ENCODE data around the gene ARID4B. TPM values are rescaled to one million over a fixed set of nuclear protein-coding genes. Genes with fewer than 3 reads are reported as not detected.

ARID4B gene
- total and polyA plus RNA-seq, 2 of the 13 experiments (the other 11 are each of a cell fraction or from before 2014, with no cell fraction given) = 9.7 to 24.6 TPM

- POLR2A ChIA-PET = no interaction called here
- Histone ChIP-seq H3K4me2 (ENCODE audit: low read depth, low read length) (peak overlapping the region; percentile 49), H3K36me3 (replicated peaks in 1 of 2; ENCODE audit: control insufficient read depth in 1 of 2, insufficient read depth in 2 of 2, low read length in 2 of 2) (peaks cover 8 to 52% of the 10 kb centered on the region in 2 experiments), H2AFZ (ENCODE audit: low read length) (no peak overlapping the region), H3K9ac (ENCODE audit: insufficient read depth, low read depth, low read length) (no peak overlapping the region), H3K27me3 (ENCODE audit: control insufficient read depth in 1 of 2, insufficient read depth in 2 of 2, low read length in 2 of 2) (no peaks in the 10 kb centered on the region), H3K27ac (ENCODE audit: extremely low read length, insufficient read depth, low read length) (peak overlapping the region; percentile 7), H3K79me2 (ENCODE audit: insufficient read depth, low read length) (peaks cover 39% of the 10 kb centered on the region), H4K20me1 (ENCODE audit: insufficient read depth, low read length) (no peaks in the 10 kb centered on the region; the same call in 1 of the 2 replicates), H3K4me3 (replicated peaks in 1 of 3; ENCODE audit: insufficient read depth in 1 of 3, low read depth in 2 of 3, low read length in 3 of 3) (no peak overlapping the region), H3K4me1 (ENCODE audit: insufficient read depth, low read length) (peaks cover 46% of the 10 kb centered on the region), H3K9me3 (ENCODE audit: low read length) (no peaks in the 10 kb centered on the region)
- 44% methylated on average over 4 of the region's 4 CpGs for whole genome bisulfite sequencing (ENCODE audit: low lambda C conversion rate)
- FAIRE-seq = no peak
- BruUV-seq (replicated peaks) = no TSS peak
- CTCF ChIA-PET (ENCODE audit: low intra/inter-chr PET ratio, low total read pairs) = no interaction called here
- TF ChIP-seq, protein P1, sequence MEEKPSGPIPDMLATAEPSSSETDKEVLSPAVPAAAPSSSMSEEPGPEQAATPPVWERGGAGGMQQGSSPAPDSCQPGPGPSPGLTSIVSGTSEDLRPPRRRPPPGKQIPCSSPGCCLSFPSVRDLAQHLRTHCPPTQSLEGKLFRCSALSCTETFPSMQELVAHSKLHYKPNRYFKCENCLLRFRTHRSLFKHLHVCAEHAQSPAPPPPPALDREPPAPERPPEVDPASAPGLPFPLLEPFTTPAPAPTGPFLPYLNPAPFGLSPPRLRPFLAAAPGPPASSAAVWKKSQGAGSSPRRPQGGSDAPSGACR (CRISPR knock-in tag; IDR thresholded peaks at IDR 0.05) = no peak
- no peak for TF ChIP-seq MXD3 (CRISPR knock-in tag; IDR thresholded peaks at IDR 0.05)
- 0 out of 2 replicates have a peak, but pooled peaks have one; percentile 39 for TF ChIP-seq GFI1 (CRISPR knock-in tag; IDR thresholded peaks at IDR 0.05; ENCODE audit: borderline replicate concordance)
- TF ChIP-seq, protein P2, sequence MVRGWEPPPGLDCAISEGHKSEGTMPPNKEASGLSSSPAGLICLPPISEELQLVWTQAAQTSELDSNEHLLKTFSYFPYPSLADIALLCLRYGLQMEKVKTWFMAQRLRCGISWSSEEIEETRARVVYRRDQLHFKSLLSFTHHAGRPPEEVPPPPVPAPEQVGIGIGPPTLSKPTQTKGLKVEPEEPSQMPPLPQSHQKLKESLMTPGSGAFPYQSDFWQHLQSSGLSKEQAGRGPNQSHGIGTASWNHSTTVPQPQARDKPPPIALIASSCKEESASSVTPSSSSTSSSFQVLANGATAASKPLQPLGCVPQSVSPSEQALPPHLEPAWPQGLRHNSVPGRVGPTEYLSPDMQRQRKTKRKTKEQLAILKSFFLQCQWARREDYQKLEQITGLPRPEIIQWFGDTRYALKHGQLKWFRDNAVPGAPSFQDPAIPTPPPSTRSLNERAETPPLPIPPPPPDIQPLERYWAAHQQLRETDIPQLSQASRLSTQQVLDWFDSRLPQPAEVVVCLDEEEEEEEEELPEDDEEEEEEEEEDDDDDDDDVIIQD (CRISPR knock-in tag; IDR thresholded peaks at IDR 0.05; ENCODE audit: low read depth) = peak; percentile 49; the same call in 1 of the 2 replicates
- intact Hi-C loops (cut with micrococcal nuclease; ENCODE audit: unreplicated experiment) (no loop called here), in situ Hi-C loops (cut with HindIII; ENCODE audit: extremely low pct_ligation_motif_present, low pct_unique_long_range_greater_than_20kb) (no loop called here)
- DNase-seq (ENCODE audit: low spot score) = no peak
- peak; percentile 6; the same call in 2 of the 3 replicates for ATAC-seq
These were observed 171.2 kb downstream of the ARID4B start for GRCh38 chr1:235156740-235157139.

DNA sequence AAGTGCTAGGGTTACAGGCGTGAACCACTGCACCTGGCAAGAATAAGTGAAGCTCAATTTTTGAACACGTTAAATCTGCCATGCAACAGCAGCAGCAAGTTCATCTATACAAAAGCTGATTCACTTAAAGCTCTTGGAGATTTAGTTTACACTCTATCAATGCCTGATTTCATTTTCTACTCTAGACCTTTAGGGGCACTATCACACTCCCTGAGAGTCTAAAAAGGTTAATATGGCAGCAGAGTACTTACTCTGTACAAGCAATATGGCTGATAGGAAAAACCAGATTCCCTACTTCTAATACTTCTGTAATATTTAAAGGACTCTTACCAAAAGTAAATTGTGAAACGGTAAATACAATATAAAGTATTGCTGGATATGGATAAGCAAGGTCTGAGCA, 171.7 kb downstream of the ARID4B start:
- POLR2A ChIA-PET = interaction anchor here (0.5 kb wide), 1 partner anchor 214 kb away, joined by 3 read pairs; no protein-coding TSS in a partner anchor
- CTCF ChIA-PET (ENCODE audit: low intra/inter-chr PET ratio, low total read pairs) = no interaction called here
- ATAC-seq (no peak), DNase-seq (ENCODE audit: low spot score) (peak; percentile 7), FAIRE-seq (no peak)
- no TSS peak for BruUV-seq (replicated peaks)
- no peaks in the 10 kb centered on the region for H3K9me3 ChIP-seq (ENCODE audit: low read length)
- no peak overlapping the region for H3K9ac ChIP-seq (ENCODE audit: insufficient read depth, low read depth, low read length)
- TF ChIP-seq ZNF607 (CRISPR knock-in tag; IDR thresholded peaks at IDR 0.05; ENCODE audit: borderline replicate concordance) (0 out of 2 replicates have a peak, but pooled peaks have one; percentile 26), ZNF747 (CRISPR knock-in tag; IDR thresholded peaks at IDR 0.05; ENCODE audit: borderline replicate concordance) (no peak)
- H3K4me1 ChIP-seq (ENCODE audit: insufficient read depth, low read length) = peaks cover 45% of the 10 kb centered on the region
- peak overlapping the region; percentile 49; the same call in 1 of the 2 replicates for H3K4me2 ChIP-seq (ENCODE audit: low read depth, low read length)
- peak overlapping the region; percentile 7 for H3K27ac ChIP-seq (ENCODE audit: extremely low read length, insufficient read depth, low read length)
- no peaks in the 10 kb centered on the region; the same call in 1 of the 2 replicates for H4K20me1 ChIP-seq (ENCODE audit: insufficient read depth, low read length)
- in situ Hi-C loops (cut with HindIII; ENCODE audit: extremely low pct_ligation_motif_present, low pct_unique_long_range_greater_than_20kb) = no loop called here
- H3K27me3 ChIP-seq (ENCODE audit: control insufficient read depth in 1 of 2, insufficient read depth in 2 of 2, low read length in 2 of 2) = no peaks in the 10 kb centered on the region
- H3K4me3 ChIP-seq (replicated peaks in 1 of 3; ENCODE audit: insufficient read depth in 1 of 3, low read depth in 2 of 3, low read length in 3 of 3) = no peak overlapping the region
- intact Hi-C loops (cut with micrococcal nuclease; ENCODE audit: unreplicated experiment) = no loop called here
- 91% methylated on average over 3 of the region's 3 CpGs for WGBS (ENCODE audit: low lambda C conversion rate)
- peaks cover 8 to 57% of the 10 kb centered on the region in 2 experiments for H3K36me3 ChIP-seq (replicated peaks in 1 of 2; ENCODE audit: control insufficient read depth in 1 of 2, insufficient read depth in 2 of 2, low read length in 2 of 2)
- peaks cover 38% of the 10 kb centered on the region for H3K79me2 ChIP-seq (ENCODE audit: insufficient read depth, low read length)
- H2AFZ ChIP-seq (ENCODE audit: low read length) = no peak overlapping the region

Measured in HepG2 (cell line).